ENCODE measurements around the gene C5.

The C5 gene

DNA sequence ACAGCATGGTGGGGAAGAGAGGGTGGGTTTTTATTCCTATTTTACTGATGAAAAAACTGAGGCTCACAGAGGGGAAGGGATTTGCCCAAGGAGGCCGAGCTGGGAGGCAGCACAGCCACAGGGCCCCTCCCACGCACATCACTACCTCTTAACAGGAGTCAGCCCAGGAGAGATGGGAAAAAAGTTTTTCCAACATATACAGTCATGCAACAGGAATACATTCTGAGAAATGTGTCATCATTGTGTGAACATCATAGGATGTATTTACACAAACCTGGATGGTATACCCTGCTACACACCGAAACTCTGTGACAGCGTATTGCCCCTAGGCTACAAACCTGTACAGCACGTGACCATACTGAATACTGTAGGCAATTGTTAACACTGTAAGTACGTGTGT is 135.1 kb downstream of the C5 start:
- TF ChIP-seq, protein P1, sequence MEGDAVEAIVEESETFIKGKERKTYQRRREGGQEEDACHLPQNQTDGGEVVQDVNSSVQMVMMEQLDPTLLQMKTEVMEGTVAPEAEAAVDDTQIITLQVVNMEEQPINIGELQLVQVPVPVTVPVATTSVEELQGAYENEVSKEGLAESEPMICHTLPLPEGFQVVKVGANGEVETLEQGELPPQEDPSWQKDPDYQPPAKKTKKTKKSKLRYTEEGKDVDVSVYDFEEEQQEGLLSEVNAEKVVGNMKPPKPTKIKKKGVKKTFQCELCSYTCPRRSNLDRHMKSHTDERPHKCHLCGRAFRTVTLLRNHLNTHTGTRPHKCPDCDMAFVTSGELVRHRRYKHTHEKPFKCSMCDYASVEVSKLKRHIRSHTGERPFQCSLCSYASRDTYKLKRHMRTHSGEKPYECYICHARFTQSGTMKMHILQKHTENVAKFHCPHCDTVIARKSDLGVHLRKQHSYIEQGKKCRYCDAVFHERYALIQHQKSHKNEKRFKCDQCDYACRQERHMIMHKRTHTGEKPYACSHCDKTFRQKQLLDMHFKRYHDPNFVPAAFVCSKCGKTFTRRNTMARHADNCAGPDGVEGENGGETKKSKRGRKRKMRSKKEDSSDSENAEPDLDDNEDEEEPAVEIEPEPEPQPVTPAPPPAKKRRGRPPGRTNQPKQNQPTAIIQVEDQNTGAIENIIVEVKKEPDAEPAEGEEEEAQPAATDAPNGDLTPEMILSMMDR (IDR thresholded peaks at IDR 0.05; ENCODE audit: extremely low read depth, missing control alignments): no peak
- DNase-seq (ENCODE audit: low spot score): no peak

DNA sequence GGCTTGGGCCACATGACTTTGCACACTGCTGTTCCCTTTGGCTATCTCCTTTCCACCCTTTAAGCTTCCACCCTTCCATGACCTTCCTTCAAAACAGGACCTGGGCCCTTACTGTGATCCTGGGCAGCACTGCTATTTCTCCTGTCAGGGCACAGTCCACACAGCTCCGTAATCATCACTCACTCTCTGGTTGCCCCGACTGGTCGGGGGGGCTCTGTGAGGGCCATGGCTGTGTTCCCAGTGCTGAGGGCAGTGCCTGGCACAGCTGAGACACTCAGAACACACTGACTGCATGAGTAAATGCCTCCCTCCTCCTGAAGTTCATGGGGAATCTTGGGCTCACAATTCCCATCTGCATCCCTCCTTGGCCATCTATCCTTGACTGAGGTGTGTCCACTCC is 135.7 kb downstream of the C5 start:
- no peak for DNase-seq (ENCODE audit: low spot score)
- TF ChIP-seq, protein P1 (IDR thresholded peaks at IDR 0.05; ENCODE audit: extremely low read depth, missing control alignments): no peak

DNA sequence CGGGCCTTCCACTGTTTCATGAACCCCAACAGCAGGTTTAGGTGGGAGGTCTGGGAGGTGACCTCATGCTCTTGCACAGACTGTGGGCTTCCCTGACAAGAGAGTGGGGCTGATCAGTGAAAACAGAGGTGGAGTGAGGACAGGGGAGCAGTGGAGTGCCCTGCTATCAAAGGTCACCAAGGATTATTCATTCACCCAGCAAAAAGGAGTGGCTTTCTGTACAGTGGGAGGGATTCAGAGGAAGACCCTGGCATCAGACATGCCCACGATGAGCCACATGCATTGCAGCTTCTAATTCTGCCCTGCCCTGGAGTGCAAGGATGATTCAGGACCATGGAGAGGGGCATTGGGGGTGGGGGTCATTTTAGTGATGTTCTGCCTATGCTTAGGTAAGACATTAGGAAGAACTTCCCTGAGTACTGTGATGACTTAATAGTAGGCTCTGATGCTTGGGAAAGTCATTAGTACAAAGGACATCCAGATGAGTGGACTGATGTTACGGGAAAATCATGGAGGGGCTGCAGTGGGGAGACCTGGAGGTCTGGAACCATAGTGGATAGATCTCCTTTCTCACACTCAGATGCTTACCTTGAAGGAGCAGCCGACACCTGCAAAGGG is 136.3 kb downstream of the C5 start:
- no peak for DNase-seq (ENCODE audit: low spot score)
- TF ChIP-seq, protein P1 (IDR thresholded peaks at IDR 0.05; ENCODE audit: extremely low read depth, missing control alignments): no peak

DNA sequence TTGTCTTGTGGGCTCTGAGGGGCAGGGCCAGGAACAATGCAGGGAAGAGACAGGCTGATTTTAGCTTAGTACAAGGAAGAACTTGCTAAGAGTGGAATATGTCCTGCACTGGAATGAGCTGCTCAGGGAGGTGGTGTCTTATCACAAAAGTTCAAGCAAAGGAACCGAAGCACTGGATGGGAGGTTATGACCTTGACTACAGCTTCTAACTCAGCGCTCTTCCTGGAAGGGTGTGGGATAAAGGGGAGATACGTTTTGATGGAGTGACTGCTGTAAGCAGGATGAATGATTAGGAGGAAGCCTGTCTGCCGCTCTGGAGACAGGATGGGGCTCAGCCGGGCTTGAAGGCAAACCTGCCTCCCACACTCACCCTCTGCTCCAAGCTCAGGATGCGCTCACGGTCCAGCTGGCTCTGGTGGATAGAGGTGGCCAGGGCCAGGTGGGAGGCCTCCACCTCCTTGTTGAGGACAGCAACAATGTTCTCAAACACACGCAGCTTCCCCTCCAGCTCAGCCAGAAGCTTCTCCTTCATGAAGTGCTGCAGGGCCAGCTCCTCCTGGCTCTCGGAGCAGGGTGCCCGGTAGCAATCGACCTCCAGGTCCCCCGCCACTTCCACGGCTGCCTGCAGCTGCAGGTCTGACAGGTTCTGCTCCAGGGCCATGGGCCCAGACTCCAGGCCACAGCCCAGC is 137.0 kb downstream of the C5 start:
- TF ChIP-seq, protein P1 (IDR thresholded peaks at IDR 0.05; ENCODE audit: extremely low read depth, missing control alignments): no peak
- DNase-seq (ENCODE audit: low spot score): no peak

DNA sequence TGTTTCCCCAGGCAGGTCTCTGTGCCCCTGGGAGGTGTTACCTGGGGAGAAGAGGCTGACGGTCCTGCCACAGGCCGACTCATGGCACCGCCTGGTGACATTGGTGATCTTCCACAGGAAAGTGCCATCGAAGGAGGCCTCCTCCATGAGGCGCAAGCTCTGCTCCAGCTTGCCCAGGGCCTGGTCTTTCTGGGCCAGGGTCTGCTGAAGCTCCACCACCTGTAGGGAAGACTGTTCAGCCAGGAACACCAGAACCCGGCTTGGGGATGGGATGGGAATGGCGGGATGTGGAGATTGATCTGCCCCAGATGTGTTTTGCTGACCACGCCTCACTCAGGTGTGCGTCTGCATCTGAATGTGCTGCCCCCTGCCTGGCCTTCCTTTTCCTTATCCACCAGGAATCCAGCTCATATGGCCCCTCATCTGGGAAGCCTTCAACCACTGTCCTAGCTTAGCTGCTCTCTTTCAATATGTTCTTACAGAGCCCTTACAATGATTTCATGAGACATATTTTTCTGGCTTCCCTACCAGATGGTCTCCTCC is 138.7 kb downstream of the C5 start:
- TF ChIP-seq, protein P1 (IDR thresholded peaks at IDR 0.05; ENCODE audit: extremely low read depth, missing control alignments): no peak
- no peak for DNase-seq (ENCODE audit: low spot score)

DNA sequence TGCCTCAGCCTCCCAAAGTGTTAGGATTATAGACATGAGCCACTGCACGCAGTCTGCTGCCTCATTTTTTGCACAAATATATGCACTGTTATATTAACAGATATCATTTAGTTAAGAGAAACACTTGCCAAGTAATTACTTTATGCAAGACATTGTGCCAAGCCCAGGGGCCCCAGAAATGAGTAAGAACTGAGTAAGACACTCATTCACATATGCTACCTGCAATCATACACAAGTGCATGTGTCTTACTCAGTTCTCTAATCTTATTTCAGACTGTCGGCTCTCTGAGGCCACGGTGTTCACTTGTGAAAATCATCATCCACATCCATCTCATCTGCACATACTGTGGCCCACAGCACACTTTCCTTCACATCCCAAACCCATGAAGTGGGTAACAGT is 139.4 kb downstream of the C5 start:
- TF ChIP-seq, protein P1 (IDR thresholded peaks at IDR 0.05; ENCODE audit: extremely low read depth, missing control alignments): no peak
- DNase-seq (ENCODE audit: low spot score): no peak

DNA sequence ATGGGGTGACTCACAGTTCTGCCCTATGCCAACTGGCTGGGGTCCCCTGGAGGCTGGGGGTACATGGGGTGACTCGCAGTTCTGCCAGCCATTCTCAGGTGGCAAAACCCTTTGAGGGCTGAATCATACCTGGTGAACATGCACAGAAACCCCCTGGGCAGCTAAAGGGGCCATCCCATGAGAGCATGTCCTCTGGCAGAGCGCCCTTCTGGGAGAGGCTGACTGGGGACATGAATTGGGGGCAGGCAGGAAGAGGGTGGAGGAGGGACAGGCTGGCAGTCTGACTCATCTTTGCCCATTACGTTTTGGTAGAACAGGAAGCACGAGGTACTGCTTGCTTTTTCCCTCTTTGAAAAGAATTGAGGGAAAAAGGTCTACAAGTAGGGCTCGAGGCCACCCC is 140.2 kb downstream of the C5 start:
- TF ChIP-seq, protein P1 (IDR thresholded peaks at IDR 0.05; ENCODE audit: extremely low read depth, missing control alignments): no peak
- no peak for DNase-seq (ENCODE audit: low spot score)
